HL-60/S4 treated with phorbol 12-myristate 13-acetate at 8.2 ng/mL for 4 days and 3 days (cell line): ENCODE data around the gene LNPEP.
"Not testable (repeated sequence)": the region's sequence is repeated elsewhere in the genome, so short reads cannot be mapped to it uniquely, and the experiment has no call there.

Experiments
- in situ Hi-C: fragments of 300-500 bp; cut with MboI; formaldehyde crosslinking; loops from 2 replicates; pipeline ENCODE4 v1.15.0; 2022; ENCODE audit warnings: low sequenced_read_pairs

LNPEP gene

GRCh38 chr5:96928931-96929708 lies 6.8 kb upstream of the LNPEP start:
- in situ Hi-C loops = no loop called here

- in situ Hi-C loops = no loop called here
Measured at GRCh38 chr5:96930058-96930457, 5.8 kb upstream of the LNPEP start.

DNA sequence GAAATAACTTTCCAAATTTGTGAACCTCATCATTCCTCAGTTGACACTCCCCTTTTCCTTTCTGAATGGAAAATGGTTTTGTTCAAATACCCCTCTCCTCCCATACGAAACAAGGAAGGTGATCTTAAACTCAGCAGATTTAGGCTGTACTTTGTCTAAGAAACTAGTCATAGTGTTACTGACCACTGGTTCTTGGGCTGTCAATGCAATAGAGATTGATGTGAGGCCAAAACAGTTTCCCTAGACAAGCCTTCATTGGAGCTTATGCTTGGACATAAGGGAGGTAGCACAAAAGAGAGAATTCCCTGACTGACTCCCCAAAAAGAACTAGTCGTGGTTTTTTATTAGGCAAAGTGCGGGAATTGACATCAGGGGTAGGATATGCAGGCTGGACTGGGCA lies 5.3 kb upstream of the LNPEP start:
- in situ Hi-C loops = no loop called here

DNA sequence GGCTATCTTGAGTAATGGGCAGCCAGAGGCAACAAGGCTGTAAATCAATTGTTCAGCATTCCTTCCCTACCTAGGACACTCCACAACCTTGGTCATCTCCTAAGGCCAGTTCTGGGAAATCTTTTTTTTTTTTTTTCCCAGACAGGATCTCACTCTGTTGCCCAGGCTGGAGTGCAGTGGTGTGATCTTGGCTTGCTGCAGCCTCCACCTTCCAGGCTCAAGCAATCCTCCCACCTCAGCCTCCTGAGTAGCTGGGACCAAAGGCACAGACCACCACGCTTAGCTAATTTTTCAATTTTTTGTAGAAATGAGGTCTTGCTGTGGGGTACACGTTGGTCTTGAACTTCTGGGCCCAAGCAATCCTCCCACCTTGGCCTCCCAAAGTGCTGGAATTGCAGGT lies 4.8 kb upstream of the LNPEP start:
- in situ Hi-C loops = not testable (repeated sequence)

DNA sequence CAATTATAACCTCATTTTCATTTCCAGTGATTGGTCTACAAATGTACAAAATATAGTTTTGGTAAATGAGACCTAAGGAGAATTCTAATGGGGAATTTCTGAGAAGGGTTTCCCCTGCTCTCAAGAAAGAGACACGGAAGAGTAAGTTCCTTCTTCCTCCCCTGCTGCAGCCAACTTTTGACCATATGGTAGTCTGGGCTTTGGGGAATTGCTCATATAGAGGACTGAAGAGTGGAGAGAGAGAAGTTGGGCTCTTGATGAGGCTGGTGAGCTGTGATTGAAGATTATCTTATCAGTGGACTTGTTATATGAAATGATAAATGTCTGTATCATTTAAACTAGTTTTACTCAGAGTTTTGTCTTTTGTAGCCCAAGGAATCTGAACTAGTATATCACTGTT lies 4.3 kb upstream of the LNPEP start:
- in situ Hi-C loops = no loop called here

- in situ Hi-C loops = no loop called here
Measured at GRCh38 chr5:96932026-96932425, 3.9 kb upstream of the LNPEP start.

DNA sequence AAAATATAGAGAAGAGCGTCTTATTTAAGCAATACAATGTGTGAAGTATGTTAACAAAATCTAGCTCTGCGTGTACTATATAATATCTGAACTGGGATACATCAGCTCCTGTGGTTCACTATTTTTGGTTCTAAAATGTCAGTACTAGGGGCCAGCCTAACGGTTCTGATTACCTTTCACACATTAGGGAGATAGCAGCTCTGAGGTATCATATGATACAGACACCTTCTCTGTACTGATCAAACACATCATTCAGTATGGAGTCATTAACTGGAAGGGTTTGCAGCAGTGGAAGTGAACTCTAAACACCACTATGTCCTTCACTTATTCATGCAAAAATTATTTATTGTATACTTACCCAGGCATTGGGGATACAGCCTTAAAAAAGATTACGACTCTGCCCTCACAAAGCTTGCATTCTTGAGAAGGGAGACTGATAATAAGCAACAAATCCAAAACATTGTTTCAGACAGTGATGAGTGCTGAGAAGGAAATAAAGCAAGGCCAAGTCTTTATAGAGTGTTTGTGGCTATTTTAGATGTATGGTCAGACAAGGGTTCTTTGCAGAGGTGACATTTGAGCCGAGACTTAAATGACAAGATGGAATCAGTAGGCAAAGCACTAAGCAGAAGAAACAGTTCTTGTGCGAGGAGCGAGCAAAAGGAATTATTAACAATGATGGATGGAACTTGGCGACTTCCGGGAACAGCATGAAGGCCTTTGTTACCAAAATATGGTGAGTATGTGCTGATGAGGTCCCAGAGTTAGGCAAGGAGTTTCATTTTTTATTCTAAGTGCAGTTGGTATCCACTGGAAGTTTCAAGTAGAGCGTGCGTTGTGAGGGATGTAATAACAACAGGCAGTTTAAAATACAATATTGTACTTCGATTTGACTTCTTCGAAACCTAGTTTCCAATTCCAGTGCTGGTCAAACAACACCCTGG lies 1.8 kb upstream of the LNPEP start:
- in situ Hi-C loops = no loop called here

DNA sequence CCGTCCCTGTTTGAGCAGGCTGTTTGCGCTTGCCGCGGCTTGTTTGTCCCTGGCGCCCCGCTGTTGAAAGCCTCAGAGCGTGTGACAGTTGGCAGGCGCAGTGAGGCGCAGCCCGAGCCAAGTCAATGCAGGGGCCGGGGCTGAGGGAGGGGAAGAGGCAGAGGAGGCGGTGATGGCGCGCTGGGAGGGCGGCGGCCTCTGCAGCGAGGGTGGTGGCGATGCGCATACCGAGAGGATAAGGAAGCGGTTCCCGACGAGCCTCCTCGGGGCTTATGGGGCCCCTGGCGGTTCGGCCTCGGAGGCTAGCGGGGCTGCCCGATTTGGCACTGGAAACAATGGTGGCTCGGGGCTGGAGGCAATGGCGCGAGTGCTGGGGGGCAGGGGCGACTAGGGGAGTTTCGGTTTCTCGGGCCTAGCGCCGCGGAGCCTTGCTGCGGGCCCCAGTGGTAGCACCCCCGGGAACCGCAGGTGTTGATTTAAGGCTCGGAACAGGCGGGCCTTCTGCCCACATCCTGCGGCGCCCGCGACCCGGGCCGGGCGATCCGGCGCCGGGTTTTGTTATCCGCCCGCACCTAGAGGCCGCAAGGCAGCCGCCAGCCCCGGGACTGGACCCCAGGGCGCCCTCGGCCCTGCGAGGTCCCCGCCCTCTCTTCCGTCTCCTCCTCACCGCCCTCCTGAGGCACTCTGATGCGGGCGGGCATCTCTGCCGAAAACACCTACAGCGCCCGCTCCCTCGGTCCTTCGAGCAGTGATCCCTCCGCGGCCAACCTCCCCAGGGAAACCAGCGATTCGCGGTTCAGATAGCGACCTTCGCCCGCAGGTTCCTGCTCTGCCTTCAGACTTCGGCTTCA lies 947 bp upstream of the LNPEP start:
- in situ Hi-C loops = no loop called here

DNA sequence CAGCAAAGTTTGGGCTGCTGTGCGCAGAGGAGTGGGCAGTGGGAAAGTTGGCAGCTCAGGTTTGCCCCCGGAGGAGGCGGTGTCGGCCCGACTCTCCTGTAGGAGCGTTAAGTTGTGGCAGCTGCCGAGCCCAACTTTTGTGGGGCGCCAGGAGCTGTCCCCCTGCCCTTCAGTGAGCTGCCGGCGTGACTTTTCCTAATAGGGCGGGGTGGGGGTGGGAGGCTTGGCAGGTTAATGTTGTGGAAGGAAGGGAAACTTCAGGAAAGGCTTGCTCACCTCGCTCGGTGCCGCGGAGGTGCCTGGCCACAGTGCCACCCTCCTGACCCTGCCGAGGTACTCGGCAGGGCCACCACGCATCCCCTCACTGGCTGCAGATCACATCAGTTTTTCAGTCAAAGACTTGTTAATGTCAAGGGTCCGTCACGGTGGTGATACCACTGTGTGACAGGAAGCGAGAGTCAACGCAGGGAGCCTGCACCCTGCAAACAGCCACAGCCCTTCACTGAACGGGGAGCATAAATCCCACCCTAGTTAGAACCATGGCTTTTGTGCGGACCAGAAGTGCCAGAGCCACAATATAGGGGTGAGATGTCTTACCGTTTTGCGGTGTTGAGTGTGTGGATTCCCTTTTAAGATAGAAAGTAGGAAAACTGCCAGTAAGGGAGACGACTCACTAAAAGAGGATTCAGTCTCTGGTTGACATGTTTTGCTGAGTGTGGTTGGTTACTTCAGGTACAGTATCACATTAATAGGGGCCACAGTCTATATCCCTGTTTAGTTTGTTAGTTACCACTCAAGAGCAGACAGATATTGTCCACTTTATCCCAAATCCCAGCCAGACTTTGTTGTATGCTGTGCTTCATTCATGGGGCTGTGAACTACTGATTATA lies 796 bp downstream of the LNPEP start:
- in situ Hi-C loops = no loop called here

DNA sequence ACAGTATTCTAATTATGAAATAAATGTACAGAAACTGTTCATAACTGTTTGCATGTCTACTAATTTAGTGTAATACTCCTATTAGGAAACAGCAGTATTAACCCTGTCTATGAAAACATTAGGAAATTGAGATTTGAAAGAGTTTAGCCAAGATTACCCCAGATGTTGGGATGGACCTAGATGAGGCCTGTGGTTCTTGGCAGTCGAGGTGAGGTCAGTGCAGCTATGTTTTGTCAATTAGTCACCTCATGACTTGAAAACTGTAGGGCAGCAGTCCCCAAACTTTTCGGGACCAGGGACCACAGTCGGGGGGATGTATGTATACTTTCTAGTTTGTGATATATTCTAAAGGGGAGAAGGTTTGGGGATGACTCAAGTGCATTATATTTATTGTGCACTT lies 4.7 kb downstream of the LNPEP start:
- in situ Hi-C loops = no loop called here

GRCh38 chr5:96941140-96941539 lies 5.3 kb downstream of the LNPEP start:
- in situ Hi-C loops = no loop called here

- in situ Hi-C loops = no loop called here
Measured at GRCh38 chr5:96942078-96942477, 6.2 kb downstream of the LNPEP start.

GRCh38 chr5:96942911-96943310 lies 7.0 kb downstream of the LNPEP start:
- in situ Hi-C loops = no loop called here

- in situ Hi-C loops = no loop called here
Measured at GRCh38 chr5:96943799-96944198, 7.9 kb downstream of the LNPEP start.

DNA sequence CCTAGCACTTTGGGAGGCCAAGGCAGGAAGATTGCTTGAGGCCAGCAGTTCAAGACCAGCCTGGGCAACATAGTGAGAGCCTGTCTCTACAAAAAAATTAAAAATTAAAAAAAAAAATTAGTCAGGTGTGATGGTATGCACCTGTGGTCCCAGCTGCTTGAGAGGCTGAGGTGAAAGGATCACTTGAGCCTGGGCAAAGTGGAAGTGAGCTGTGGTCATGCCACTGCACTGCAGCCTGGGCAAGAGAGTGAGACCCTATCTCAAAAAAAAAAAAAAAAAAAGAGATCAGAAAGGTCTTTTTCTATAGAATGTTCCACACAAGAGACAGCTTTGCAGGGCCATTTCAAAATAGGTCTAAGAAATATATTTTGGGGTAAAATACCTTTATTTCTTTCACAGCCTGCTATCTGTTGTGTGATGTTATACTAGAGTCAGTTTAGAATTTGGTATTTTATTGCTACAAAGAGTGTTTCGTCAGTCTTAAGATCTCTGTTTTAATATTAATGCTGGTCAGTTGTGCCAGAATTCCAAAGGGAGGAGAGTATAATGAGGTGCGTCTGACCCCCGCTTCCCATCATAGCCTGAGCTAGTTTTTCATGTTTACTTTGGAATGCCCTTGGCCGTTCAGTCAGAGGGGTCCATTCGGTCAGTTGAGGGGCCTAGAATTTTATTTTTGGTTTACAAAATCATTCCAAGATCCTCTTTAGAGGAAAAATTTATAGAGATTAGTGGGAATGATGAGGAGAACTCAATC lies 9.4 kb downstream of the LNPEP start:
- in situ Hi-C loops = no loop called here

DNA sequence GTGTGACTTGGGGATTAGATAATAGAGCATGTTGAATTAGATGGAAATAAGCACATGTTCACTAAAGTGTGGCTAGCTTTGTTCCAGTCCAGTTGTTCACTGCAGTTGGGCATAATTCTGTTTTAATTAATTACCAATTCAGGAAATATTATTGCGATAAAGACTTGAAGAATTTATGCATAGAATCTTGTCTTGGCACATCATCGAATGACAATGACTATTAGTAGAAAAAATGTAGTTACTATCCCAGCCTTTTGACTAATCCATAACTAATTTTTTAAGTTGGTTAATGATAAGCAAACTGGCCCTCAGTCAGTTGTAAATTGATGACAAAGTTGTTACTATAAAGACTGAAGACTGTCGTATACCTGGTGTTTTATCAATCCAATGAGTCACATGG lies 10.5 kb downstream of the LNPEP start:
- in situ Hi-C loops = no loop called here

GRCh38 chr5:96952118-96952750 lies 16.4 kb downstream of the LNPEP start:
- in situ Hi-C loops = no loop called here

- in situ Hi-C loops = no loop called here
Measured at GRCh38 chr5:96952974-96953730, 17.3 kb downstream of the LNPEP start.
